ENCODE results near the gene PI4K2A. TPM values are rescaled to one million over a fixed set of nuclear protein-coding genes. Genes with fewer than 3 reads are reported as not detected.

Gene PI4K2A
- total RNA-seq (19.7 and 20.4 TPM in 2 replicates), polyA plus RNA-seq (23.8 and 24.6 TPM in 2 replicates), polyA minus RNA-seq (21.0 and 24.8 TPM in 2 replicates), Bru-seq, nascent RNA (percentile 71 among the genes with signal in this experiment), BruChase-seq, experiment 1, labeled RNA remaining after a 6-hour chase (percentile 93 among the genes with signal in this experiment), BruChase-seq, experiment 2, labeled RNA remaining after a 2-hour chase (percentile 95 among the genes with signal in this experiment)
- 21.2 and 21.6 TPM in 2 replicates for polyA plus RNA-seq (2011; cell fraction: cytosol; rRNA removed)
- 19.4 and 20.6 TPM in 2 replicates for polyA plus RNA-seq (2011; cell fraction: nucleus; rRNA removed)
- polyA plus RNA-seq (2012): 19.1 and 20.4 TPM in 2 replicates
- polyA minus RNA-seq (2011; cell fraction: cytosol; rRNA and poly(A)+ RNA removed): 9.7 TPM
- polyA minus RNA-seq (2011; cell fraction: nucleus; rRNA and poly(A)+ RNA removed): 7.5 and 9.6 TPM in 2 replicates
- long read RNA-seq, full-length matches to known transcripts: 96 of 109 reads
- long read RNA-seq, partial matches to known transcripts: 2 of 109 reads
- long read RNA-seq, other reads (novel, unspliced or antisense): 11 of 109 reads

DNA sequence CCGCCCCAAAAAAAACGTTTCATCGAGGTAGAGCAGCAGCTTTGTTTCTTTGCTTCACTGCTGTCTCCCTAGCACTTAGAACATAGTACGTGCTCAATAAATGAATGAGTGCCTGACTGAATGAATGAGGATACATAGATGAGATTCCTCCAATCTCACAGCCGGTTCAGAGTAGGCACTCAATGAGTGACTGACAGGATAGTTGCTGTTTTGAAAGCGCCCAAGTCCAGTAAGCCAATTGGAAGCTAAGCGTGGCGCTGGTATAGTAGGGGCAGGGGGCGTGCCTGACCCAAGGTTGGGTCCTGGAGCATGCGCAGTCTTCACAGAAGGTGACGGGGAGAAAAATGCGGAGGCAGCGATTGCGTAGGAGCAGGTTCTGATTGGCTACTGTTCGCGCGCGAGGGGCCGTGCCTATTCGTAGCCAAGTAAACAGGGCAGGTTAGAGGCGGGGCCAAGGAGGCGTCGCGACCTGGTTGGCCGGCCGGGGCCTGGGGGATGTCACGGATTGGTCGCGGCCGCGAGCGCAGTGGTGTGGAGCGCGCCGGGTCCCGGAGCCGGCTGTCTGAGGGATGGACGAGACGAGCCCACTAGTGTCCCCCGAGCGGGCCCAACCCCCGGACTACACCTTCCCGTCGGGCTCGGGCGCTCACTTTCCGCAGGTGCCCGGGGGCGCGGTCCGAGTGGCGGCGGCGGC lies at the start of gene PI4K2A:
Gene PI4K2A, plus strand, starts transcription at position 498 of the 694 bp plus-strand sequence. Its CDS starts 72 bp downstream, at position 570.
- peak within 1 kb of the TSS; percentile 63 for H3K9ac ChIP-seq (replicated peaks; ENCODE audit: extremely low read depth, insufficient read depth, low read length)
- peak within 1 kb of the TSS; percentile 90 for H3K4me2 ChIP-seq (ENCODE audit: insufficient read depth, low read length)
- CTCF ChIA-PET: interaction anchor here (0.8 to 1.1 kb wide), 4 partner anchors 9 to 44 kb away, joined by 3 to 6 read pairs (median 4); no protein-coding TSS in a partner anchor
- peak; percentile 100 for DNase-seq (ENCODE audit: low read depth, low spot score)
- POLR2A ChIA-PET: no interaction called here
- peak; percentile 62 for TF ChIP-seq POLR2A (IDR thresholded peaks at IDR 0.05; ENCODE audit: low read depth, low read length)
- TF ChIP-seq FOS (IDR thresholded peaks at IDR 0.05; ENCODE audit: borderline replicate concordance, insufficient read depth, low read length): no peak
- peak; percentile 70 for TF ChIP-seq POLR2AphosphoS5 (IDR thresholded peaks at IDR 0.05; ENCODE audit: insufficient read depth, low read depth, low read length)
- peak within 1 kb of the TSS; percentile 46 for H2AFZ ChIP-seq (ENCODE audit: low read depth, low read length)
- peak within 1 kb of the TSS; percentile 9 for H3K27ac ChIP-seq (ENCODE audit: insufficient read depth, low read depth, low read length)
- peak; percentile 95 for FAIRE-seq
- no peaks in the 10 kb centered on the region for H3K9me3 ChIP-seq (replicated peaks; ENCODE audit: control insufficient read depth, insufficient read depth, low read length)
- dilution Hi-C loops (cut with MboI; ENCODE audit: extremely low pct_ligation_motif_present, low sequenced_read_pairs) (no loop called here), intact Hi-C loops (cut with micrococcal nuclease) (loop anchor here (1.0 kb wide), 2 partner anchors 9 to 47 kb away; partner anchors contain the start of gene AVPI1)
- peaks cover 12% of the 10 kb centered on the region for H3K79me2 ChIP-seq (ENCODE audit: control insufficient read depth, insufficient read depth, low read length)
- H3K9me1 ChIP-seq (replicated peaks; ENCODE audit: control insufficient read depth, extremely low read depth, insufficient read depth, low read length): no peaks in the 10 kb centered on the region
- BruUV-seq (replicated peaks): no TSS peak
- H3K27me3 ChIP-seq (ENCODE audit: control insufficient read depth in 2 of 2, insufficient read depth in 2 of 2, low read length in 2 of 2): no peaks in the 10 kb centered on the region
- H3K4me3 ChIP-seq (replicated peaks in 1 of 3; ENCODE audit: insufficient read depth in 1 of 3, low read depth in 1 of 3, low read length in 3 of 3): peak within 1 kb of the TSS; percentile 51 to 73 (median 69)
- peaks cover 0 to 6% of the 10 kb centered on the region in 2 experiments for H3K36me3 ChIP-seq (ENCODE audit: control insufficient read depth in 2 of 2, extremely low read depth in 1 of 2, insufficient read depth in 2 of 2, low read length in 2 of 2)
- peaks cover 9% of the 10 kb centered on the region for H3K4me1 ChIP-seq (ENCODE audit: control insufficient read depth, extremely low read depth, insufficient read depth, low read length)
- no peaks in the 10 kb centered on the region for H4K20me1 ChIP-seq (replicated peaks; ENCODE audit: control insufficient read depth, extremely low read depth, insufficient read depth, low read length)

Data from endothelial cell of umbilical vein (primary cell).